ENCODE results near the gene TAC3. TPM values are rescaled to one million over a fixed set of nuclear protein-coding genes. Genes with fewer than 3 reads are reported as not detected.

The TAC3 gene
- total and polyA plus RNA-seq, 2 of the 8 experiments (the other 6 are each of a cell fraction or from before 2014, with no cell fraction given) = 9.7 to 45.3 TPM

DNA sequence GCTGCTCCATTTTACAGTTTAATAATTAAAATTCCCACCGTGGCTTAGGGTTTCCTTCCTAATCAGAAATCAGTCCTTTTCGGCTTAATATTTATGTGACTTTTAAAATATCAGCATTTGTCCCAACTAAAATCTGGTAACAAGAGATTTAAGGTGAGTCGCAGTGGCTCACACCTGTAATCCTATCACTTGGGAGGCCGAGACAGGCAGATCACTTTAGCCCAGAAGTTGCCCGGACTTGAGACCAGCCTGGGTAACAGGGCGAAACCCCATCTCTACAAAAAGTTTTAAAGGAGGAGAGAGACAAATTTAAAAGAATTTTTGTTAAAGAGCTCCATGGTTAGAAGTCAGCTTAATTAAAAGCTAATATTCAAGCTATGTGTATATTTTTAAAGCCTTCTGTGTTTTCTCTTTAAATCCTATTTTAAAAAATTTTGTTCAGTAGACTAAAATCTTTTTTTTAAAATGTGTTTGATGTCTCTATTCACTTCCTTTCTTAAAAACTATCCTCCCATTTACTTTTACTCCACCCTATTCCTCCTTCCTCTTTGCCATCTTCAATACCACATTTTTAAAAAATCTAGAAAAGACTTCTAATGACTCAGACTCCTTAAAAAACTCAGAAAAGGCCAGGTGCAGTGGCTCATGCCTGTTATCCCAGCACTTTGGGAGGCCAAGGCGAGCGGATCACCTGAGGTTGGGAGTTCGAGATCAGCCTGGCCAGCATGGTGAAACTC lies 3.8 kb upstream of the TAC3 start (continued):
- TF ChIP-seq SP2 (IDR thresholded peaks at IDR 0.05; ENCODE audit: low read length) = no peak
- TF ChIP-seq CHD7 (IDR thresholded peaks at IDR 0.05; ENCODE audit: insufficient replicate concordance, low read length) = no peak
- no peak for TF ChIP-seq CBX8 (IDR thresholded peaks at IDR 0.05; ENCODE audit: borderline replicate concordance, low read depth, low read length)
- no peak for TF ChIP-seq CREB1 (IDR thresholded peaks at IDR 0.05)
- TF ChIP-seq EZH2 (IDR thresholded peaks at IDR 0.05; ENCODE audit: low read depth, low read length, severe bottlenecking) = no peak
- no peak for TF ChIP-seq CBX5 (IDR thresholded peaks at IDR 0.05; ENCODE audit: low read depth, low read length)
- TF ChIP-seq TBP (IDR thresholded peaks at IDR 0.05; ENCODE audit: low read depth, low read length) = no peak

All from H1 (cell line).